GM12878 (cell line): ENCODE results near the gene ATG5.

Experiments used
- ATF2 ChIP-seq: IDR thresholded peaks from 2 replicates; pipeline ENCODE4 v1.6.1; 2012; ENCODE audit warnings: low read length, inconsistent platforms
- CTCF ChIP-seq, 3 experiments: IDR thresholded peaks in 2 of 3; conservative IDR thresholded peaks in 1 of 3; 2 replicates each; pipeline ENCODE4 v1.5.1; 2011; ENCODE audit warnings: low read depth in 3 of 3, low read length in 3 of 3, mild to moderate bottlenecking in 3 of 3, control low read depth in 2 of 3, moderate library complexity in 2 of 3, inconsistent platforms in 1 of 3, mixed read lengths in 1 of 3; ENCODE audit not compliant: control insufficient read depth in 2 of 3, insufficient read depth in 1 of 3; ENCODE audit errors: extremely low read depth in 1 of 3
- HCFC1 ChIP-seq: fragments of 150-350 bp; IDR thresholded peaks from 2 replicates; pipeline ENCODE4 v1.6.1; 2014; ENCODE audit warnings: low read length
- KDM1A ChIP-seq: fragments of 200-600 bp; sonication (generic); IDR thresholded peaks from 2 replicates; pipeline ENCODE4 v1.6.1; 2016; ENCODE audit warnings: borderline replicate concordance
- MAX ChIP-seq: IDR thresholded peaks from 2 replicates; pipeline ENCODE4 v1.6.1; 2012; ENCODE audit warnings: low read depth, low read length, improper control_type of control experiment
- PKNOX1 ChIP-seq: fragments of 450-650 bp; IDR thresholded peaks from 2 replicates; pipeline ENCODE4 v1.6.1; 2016; ENCODE audit warnings: mild to moderate bottlenecking
- POLR2AphosphoS2 ChIP-seq: IDR thresholded peaks from 2 replicates; pipeline ENCODE4 v1.6.1; 2011; ENCODE audit warnings: low read depth, mild to moderate bottlenecking, low read length, improper control_type of control experiment, moderate library complexity
- POLR2AphosphoS5 ChIP-seq: IDR thresholded peaks from 2 replicates; pipeline ENCODE4 v1.6.1; 2011; ENCODE audit warnings: mild to moderate bottlenecking, low read length, inconsistent platforms
- ZBTB11 ChIP-seq: fragments of 450-650 bp; formaldehyde crosslinking; IDR thresholded peaks from 2 replicates; pipeline ENCODE4 v1.5.0; 2022; ENCODE audit warnings: mild to moderate bottlenecking, missing genetic modification characterization

- no peak for TF ChIP-seq POLR2AphosphoS2
- no peak for TF ChIP-seq ZBTB11
- no peak for TF ChIP-seq PKNOX1
- TF ChIP-seq POLR2AphosphoS5, result no peak
- no peak for TF ChIP-seq HCFC1
- no peak for TF ChIP-seq ATF2
- TF ChIP-seq CTCF (IDR thresholded peaks at IDR 0.05 in 2 of 3, conservative IDR thresholded peaks at IDR 0.05 in 1 of 3; ENCODE audit: control insufficient read depth in 2 of 3, extremely low read depth in 1 of 3, insufficient read depth in 1 of 3, low read depth in 3 of 3, low read length in 3 of 3), result no peak
- no peak for TF ChIP-seq MAX
- TF ChIP-seq KDM1A, result no peak
Observed at GRCh38 chr6:106213660-106214289, 111.8 kb downstream of the ATG5 start.
